HEK293 (cell line): Measurements from ENCODE around the gene CISH.

ENCODE experiments used
- CTCF ChIA-PET: fragments of 350-600 bp; formaldehyde crosslinking; extraction: SDS; loops from one replicate; lab custom pipeline; 2021; ENCODE audit warnings: antibody characterized with exemption; lab: Yijun Ruan, JAX
- POLR2A ChIA-PET: fragments of 300-600 bp; formaldehyde crosslinking; extraction: SDS; loops from one replicate; lab custom pipeline; 2020; ENCODE audit warnings: antibody characterized with exemption, inconsistent platforms; lab: Yijun Ruan, JAX
- H3K27ac ChIP-seq: fragments of 200-500 bp; sonication (Bioruptor generic); 2 replicates; pipeline ENCODE4 v1.5.1; 2014; ENCODE audit warnings: low read depth, low read length, control low read depth, inconsistent platforms; ENCODE audit errors: extremely low read depth
- H3K36me3 ChIP-seq, 2 experiments: fragments of 200-500 bp in 1 of 2; sonication (Bioruptor generic) in 1 of 2; 1 replicate in 1 of 2; 2 replicates in 1 of 2; pipeline ENCODE4 v1.5.1; 2014 to 2017; ENCODE audit warnings: inconsistent platforms in 2 of 2, low read length in 2 of 2; ENCODE audit not compliant: control insufficient read depth in 2 of 2, insufficient read depth in 1 of 2
- H3K4me1 ChIP-seq: fragments of 200-500 bp; sonication (Bioruptor generic); 2 replicates; pipeline ENCODE4 v1.5.1; 2014; ENCODE audit warnings: mild to moderate bottlenecking, low read length, inconsistent platforms; ENCODE audit not compliant: control insufficient read depth, insufficient read depth
- H3K4me3 ChIP-seq: 2 replicates; pipeline ENCODE4 v1.5.1; 2011; ENCODE audit warnings: low read depth, mild to moderate bottlenecking, control low read depth, low read length, moderate library complexity
- H3K9me3 ChIP-seq: fragments of 200-500 bp; sonication (Bioruptor generic); 2 replicates; pipeline ENCODE4 v1.5.1; 2014; ENCODE audit warnings: low read depth, low read length, inconsistent platforms; ENCODE audit not compliant: control insufficient read depth, insufficient read depth
- HOXD13 ChIP-seq: sonication (generic); formaldehyde crosslinking; IDR thresholded peaks from 2 replicates; pipeline ENCODE4 v1.8.0; 2022; ENCODE audit warnings: missing genetic modification reagents, borderline replicate concordance
- KLF1 ChIP-seq: fragments of 450-650 bp; formaldehyde crosslinking; IDR thresholded peaks from 2 replicates; pipeline ENCODE4 v1.5.1; 2016; ENCODE audit warnings: missing biosample characterization, missing genetic modification characterization
- KLF8 ChIP-seq: fragments of 450-650 bp; formaldehyde crosslinking; IDR thresholded peaks from 2 replicates; pipeline ENCODE4 v1.5.1; 2016; ENCODE audit warnings: missing biosample characterization, missing genetic modification characterization
- RBAK ChIP-seq: fragments of 450-650 bp; formaldehyde crosslinking; IDR thresholded peaks from 2 replicates; pipeline ENCODE4 v1.5.1; 2016; ENCODE audit warnings: missing biosample characterization, missing genetic modification characterization
- TCF7L2 ChIP-seq: IDR thresholded peaks from 2 replicates; pipeline ENCODE4 v1.6.1; 2011; ENCODE audit warnings: low read depth, mild to moderate bottlenecking, inconsistent platforms, low read length, moderate library complexity, borderline replicate concordance
- ZBTB21 ChIP-seq: fragments of 450-650 bp; formaldehyde crosslinking; IDR thresholded peaks from 2 replicates; pipeline ENCODE4 v1.5.1; 2017; ENCODE audit warnings: missing biosample characterization, missing genetic modification characterization
- ZBTB44 ChIP-seq: fragments of 450-650 bp; IDR thresholded peaks from 2 replicates; pipeline ENCODE4 v1.5.1; 2018; ENCODE audit warnings: missing biosample characterization, mild to moderate bottlenecking, missing genetic modification characterization
- ZBTB48 ChIP-seq: fragments of 450-650 bp; formaldehyde crosslinking; IDR thresholded peaks from 2 replicates; pipeline ENCODE4 v1.5.1; 2016; ENCODE audit warnings: missing biosample characterization, missing genetic modification characterization
- ZFP37 ChIP-seq: fragments of 450-650 bp; formaldehyde crosslinking; IDR thresholded peaks from 2 replicates; pipeline ENCODE4 v1.5.1; 2016; ENCODE audit warnings: missing biosample characterization, missing genetic modification characterization
- ZFP69B ChIP-seq: fragments of 450-650 bp; formaldehyde crosslinking; IDR thresholded peaks from 2 replicates; pipeline ENCODE4 v1.5.1; 2016; ENCODE audit warnings: missing biosample characterization, missing genetic modification characterization
- ZNF10 ChIP-seq: fragments of 450-650 bp; formaldehyde crosslinking; IDR thresholded peaks from 2 replicates; pipeline ENCODE4 v1.5.1; 2017; ENCODE audit warnings: missing biosample characterization, missing genetic modification characterization
- ZNF146 ChIP-seq: fragments of 450-650 bp; formaldehyde crosslinking; IDR thresholded peaks from 2 replicates; pipeline ENCODE4 v1.5.1; 2016; ENCODE audit warnings: missing biosample characterization, missing genetic modification characterization
- ZNF157 ChIP-seq: fragments of 450-650 bp; formaldehyde crosslinking; IDR thresholded peaks from 2 replicates; pipeline ENCODE4 v1.5.1; 2016; ENCODE audit warnings: missing biosample characterization, missing genetic modification characterization
- ZNF24 ChIP-seq: fragments of 450-650 bp; formaldehyde crosslinking; IDR thresholded peaks from 2 replicates; pipeline ENCODE4 v1.5.1; 2016; ENCODE audit warnings: missing biosample characterization, missing genetic modification characterization
- ZNF248 ChIP-seq: fragments of 450-650 bp; formaldehyde crosslinking; IDR thresholded peaks from 2 replicates; pipeline ENCODE4 v1.5.1; 2017; ENCODE audit warnings: missing biosample characterization, missing genetic modification characterization
- ZNF266 ChIP-seq: fragments of 450-650 bp; formaldehyde crosslinking; IDR thresholded peaks from 2 replicates; pipeline ENCODE4 v1.5.1; 2016; ENCODE audit warnings: missing biosample characterization, missing genetic modification characterization, low read depth
- ZNF48 ChIP-seq: fragments of 450-650 bp; formaldehyde crosslinking; IDR thresholded peaks from 2 replicates; pipeline ENCODE4 v1.5.1; 2016; ENCODE audit warnings: missing biosample characterization, missing genetic modification characterization
- ZNF521 ChIP-seq: fragments of 450-650 bp; formaldehyde crosslinking; IDR thresholded peaks from 2 replicates; pipeline ENCODE4 v1.5.1; 2017; ENCODE audit warnings: missing biosample characterization, mild to moderate bottlenecking, missing genetic modification characterization
- ZNF544 ChIP-seq: fragments of 450-650 bp; formaldehyde crosslinking; IDR thresholded peaks from 2 replicates; pipeline ENCODE4 v1.5.0; 2017; ENCODE audit warnings: missing biosample characterization, missing genetic modification characterization
- ZNF555 ChIP-seq: fragments of 450-650 bp; formaldehyde crosslinking; conservative IDR thresholded peaks from 2 replicates; pipeline ENCODE4 v1.5.1; 2017; ENCODE audit warnings: missing biosample characterization, mild to moderate bottlenecking, missing genetic modification characterization, inconsistent platforms
- ZNF580 ChIP-seq: fragments of 450-650 bp; formaldehyde crosslinking; IDR thresholded peaks from 2 replicates; pipeline ENCODE4 v1.5.1; 2016; ENCODE audit warnings: missing biosample characterization, missing genetic modification characterization
- ZNF621 ChIP-seq: fragments of 450-650 bp; formaldehyde crosslinking; IDR thresholded peaks from 2 replicates; pipeline ENCODE4 v1.5.1; 2017; ENCODE audit warnings: missing biosample characterization, missing genetic modification characterization
- ZNF660 ChIP-seq: fragments of 450-650 bp; IDR thresholded peaks from 2 replicates; pipeline ENCODE4 v1.5.1; 2018; ENCODE audit warnings: missing biosample characterization, mild to moderate bottlenecking, missing genetic modification characterization
- ZNF747 ChIP-seq: fragments of 450-650 bp; formaldehyde crosslinking; IDR thresholded peaks from 2 replicates; pipeline ENCODE4 v1.5.1; 2016; ENCODE audit warnings: missing biosample characterization, missing genetic modification characterization
- ZNF776 ChIP-seq: fragments of 450-650 bp; formaldehyde crosslinking; IDR thresholded peaks from 2 replicates; pipeline ENCODE4 v1.5.0; 2017; ENCODE audit warnings: missing biosample characterization, missing genetic modification characterization, borderline replicate concordance
- ZNF777 ChIP-seq: fragments of 450-650 bp; formaldehyde crosslinking; IDR thresholded peaks from 2 replicates; pipeline ENCODE4 v1.5.1; 2017; ENCODE audit warnings: missing biosample characterization, missing genetic modification characterization, borderline replicate concordance
- ZNF791 ChIP-seq: fragments of 450-650 bp; formaldehyde crosslinking; IDR thresholded peaks from 2 replicates; pipeline ENCODE4 v1.5.1; 2016; ENCODE audit warnings: missing biosample characterization, missing genetic modification characterization
- TF ChIP-seq, protein P1 (sequence below): fragments of 450-650 bp; formaldehyde crosslinking; IDR thresholded peaks from 2 replicates; pipeline ENCODE4 v1.5.1; 2016; ENCODE audit warnings: missing biosample characterization, missing genetic modification characterization
- TF ChIP-seq, protein P2 (sequence below): fragments of 450-650 bp; formaldehyde crosslinking; IDR thresholded peaks from 2 replicates; pipeline ENCODE4 v1.5.1; 2017; ENCODE audit warnings: missing biosample characterization, missing genetic modification characterization

CISH gene

DNA sequence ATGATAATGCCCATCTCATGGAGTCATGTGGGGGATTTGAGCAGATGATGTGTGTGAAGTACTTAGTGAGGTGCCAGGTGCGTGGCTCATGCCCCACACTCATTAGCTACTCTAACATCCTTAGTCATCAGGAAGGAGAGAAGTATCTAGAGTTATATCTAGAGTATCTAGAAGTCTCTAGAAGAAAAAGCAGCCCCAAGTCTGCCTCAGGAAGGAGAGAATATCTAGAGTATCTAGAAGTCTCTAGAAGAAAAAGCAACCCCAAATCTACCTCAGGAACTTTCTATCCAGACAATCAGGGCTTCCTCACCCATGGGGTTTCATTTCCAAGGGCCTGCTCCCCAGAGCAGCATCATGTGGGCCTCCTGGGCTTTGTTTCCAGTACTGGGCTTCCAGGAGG is 38.4 kb upstream of the CISH start:
- no peak for TF ChIP-seq ZNF580
- H3K27ac ChIP-seq: no peak overlapping the region
- ChIA-PET POLR2A (interaction anchor here (0.9 kb wide), 1 partner anchor 34 kb away, joined by 3 read pairs; no protein-coding TSS in a partner anchor), CTCF (interaction anchor here (1.0 to 1.7 kb wide), 2 partner anchors 22 to 32 kb away, joined by 4 to 5 read pairs; no protein-coding TSS in a partner anchor)
- H3K4me1 ChIP-seq: no peaks in the 10 kb centered on the region
- no peak overlapping the region for H3K4me3 ChIP-seq
- H3K36me3 ChIP-seq: peaks cover 0 to 35% of the 10 kb centered on the region in 2 experiments; a peak in 1 of 3 replicates
- no peaks in the 10 kb centered on the region for H3K9me3 ChIP-seq

DNA sequence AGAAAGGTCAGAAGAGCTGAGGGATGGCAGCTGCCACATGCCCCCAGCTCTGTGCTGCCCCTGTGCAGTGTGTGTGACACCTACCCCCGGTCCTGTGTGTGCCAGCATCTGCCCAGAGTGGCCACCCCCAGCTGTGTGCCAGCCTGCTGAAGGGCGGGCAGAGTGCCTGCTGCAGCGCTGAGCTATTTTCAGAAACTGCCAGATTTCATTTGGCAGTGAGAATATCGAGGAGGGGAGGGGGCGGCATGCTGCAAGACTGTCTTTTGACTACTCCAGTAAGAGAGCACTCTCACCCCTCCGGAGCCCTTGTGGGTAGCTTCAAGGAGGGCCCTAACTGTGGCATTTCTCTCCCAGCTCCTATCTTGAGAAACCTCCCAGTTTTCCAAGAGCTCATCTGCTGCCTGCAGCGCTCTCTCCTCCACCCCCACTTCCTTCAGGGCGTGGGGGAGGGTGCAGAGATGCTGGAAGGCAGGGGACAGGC is 37.9 kb upstream of the CISH start:
- Histone ChIP-seq H3K27ac (no peak overlapping the region), H3K36me3 (peaks cover 0 to 41% of the 10 kb centered on the region in 2 experiments; a peak in 1 of 3 replicates), H3K4me3 (no peak overlapping the region), H3K9me3 (no peaks in the 10 kb centered on the region), H3K4me1 (no peaks in the 10 kb centered on the region)
- ChIA-PET CTCF (interaction anchor here (1.0 to 1.7 kb wide), 3 partner anchors 22 to 33 kb away, joined by 4 to 5 read pairs (median 4); partner anchors contain the start of gene MAPKAPK3), POLR2A (interaction anchor here (0.9 kb wide), 1 partner anchor 34 kb away, joined by 3 read pairs; no protein-coding TSS in a partner anchor)
- TF ChIP-seq ZNF747 (tag by site-specific recombination) (no peak), ZNF621 (no peak), ZNF555 (tag by site-specific recombination) (no peak), ZFP37 (no peak), ZNF157 (tag by site-specific recombination) (no peak), RBAK (no peak), ZNF248 (tag by site-specific recombination) (no peak), ZNF266 (tag by site-specific recombination) (no peak), ZNF791 (tag by site-specific recombination) (no peak), ZNF146 (tag by site-specific recombination) (no peak), ZNF544 (tag by site-specific recombination) (no peak), ZBTB48 (tag by site-specific recombination) (no peak), TCF7L2 (no peak), ZNF24 (tag by site-specific recombination) (no peak), ZNF521 (tag by site-specific recombination) (no peak), ZBTB21 (no peak)

DNA sequence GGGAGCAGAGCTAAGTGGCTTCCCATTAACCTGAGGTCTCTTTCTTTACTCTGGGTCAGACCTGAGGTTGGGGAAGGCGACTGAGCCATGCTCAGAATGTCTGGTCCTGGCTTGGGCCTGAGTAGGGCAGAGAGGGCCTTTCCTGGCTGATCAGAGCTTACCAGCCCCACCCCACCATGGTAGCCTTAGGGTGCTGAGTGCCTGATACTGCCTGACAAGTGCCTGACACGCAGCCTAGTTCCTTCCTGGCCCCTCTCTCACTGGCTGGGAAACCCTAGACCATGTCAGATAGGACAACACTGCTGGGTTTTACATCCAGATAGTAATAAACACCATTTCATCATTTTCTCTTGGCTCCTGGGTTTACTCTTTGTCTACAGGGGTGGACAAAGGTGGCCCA is 37.4 kb upstream of the CISH start:
- H3K27ac ChIP-seq: no peak overlapping the region
- CTCF ChIA-PET: interaction anchor here (1.5 kb wide), 1 partner anchor 33 kb away, joined by 4 read pairs; the partner anchor contains the start of gene MAPKAPK3
- no peaks in the 10 kb centered on the region for H3K4me1 ChIP-seq
- H3K9me3 ChIP-seq: no peaks in the 10 kb centered on the region
- POLR2A ChIA-PET: no interaction called here
- peaks cover 0 to 45% of the 10 kb centered on the region in 2 experiments; a peak in 1 of 3 replicates for H3K36me3 ChIP-seq
- H3K4me3 ChIP-seq: no peak overlapping the region
- TF ChIP-seq ZNF544 (tag by site-specific recombination) (no peak), ZNF555 (tag by site-specific recombination) (no peak), ZNF621 (no peak), KLF8 (tag by site-specific recombination) (no peak), ZFP69B (tag by site-specific recombination) (no peak), KLF1 (tag by site-specific recombination) (no peak), ZNF660 (no peak), ZNF48 (tag by site-specific recombination) (no peak), ZBTB44 (tag by site-specific recombination) (no peak), ZNF777 (tag by site-specific recombination) (no peak), ZNF10 (tag by site-specific recombination) (no peak), ZNF776 (tag by site-specific recombination) (no peak), HOXD13 (CRISPR knock-in tag) (no peak)
- TF ChIP-seq, protein P1, sequence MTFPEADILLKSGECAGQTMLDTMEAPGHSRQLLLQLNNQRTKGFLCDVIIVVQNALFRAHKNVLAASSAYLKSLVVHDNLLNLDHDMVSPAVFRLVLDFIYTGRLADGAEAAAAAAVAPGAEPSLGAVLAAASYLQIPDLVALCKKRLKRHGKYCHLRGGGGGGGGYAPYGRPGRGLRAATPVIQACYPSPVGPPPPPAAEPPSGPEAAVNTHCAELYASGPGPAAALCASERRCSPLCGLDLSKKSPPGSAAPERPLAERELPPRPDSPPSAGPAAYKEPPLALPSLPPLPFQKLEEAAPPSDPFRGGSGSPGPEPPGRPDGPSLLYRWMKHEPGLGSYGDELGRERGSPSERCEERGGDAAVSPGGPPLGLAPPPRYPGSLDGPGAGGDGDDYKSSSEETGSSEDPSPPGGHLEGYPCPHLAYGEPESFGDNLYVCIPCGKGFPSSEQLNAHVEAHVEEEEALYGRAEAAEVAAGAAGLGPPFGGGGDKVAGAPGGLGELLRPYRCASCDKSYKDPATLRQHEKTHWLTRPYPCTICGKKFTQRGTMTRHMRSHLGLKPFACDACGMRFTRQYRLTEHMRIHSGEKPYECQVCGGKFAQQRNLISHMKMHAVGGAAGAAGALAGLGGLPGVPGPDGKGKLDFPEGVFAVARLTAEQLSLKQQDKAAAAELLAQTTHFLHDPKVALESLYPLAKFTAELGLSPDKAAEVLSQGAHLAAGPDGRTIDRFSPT (tag by site-specific recombination): no peak
- TF ChIP-seq, protein P2, sequence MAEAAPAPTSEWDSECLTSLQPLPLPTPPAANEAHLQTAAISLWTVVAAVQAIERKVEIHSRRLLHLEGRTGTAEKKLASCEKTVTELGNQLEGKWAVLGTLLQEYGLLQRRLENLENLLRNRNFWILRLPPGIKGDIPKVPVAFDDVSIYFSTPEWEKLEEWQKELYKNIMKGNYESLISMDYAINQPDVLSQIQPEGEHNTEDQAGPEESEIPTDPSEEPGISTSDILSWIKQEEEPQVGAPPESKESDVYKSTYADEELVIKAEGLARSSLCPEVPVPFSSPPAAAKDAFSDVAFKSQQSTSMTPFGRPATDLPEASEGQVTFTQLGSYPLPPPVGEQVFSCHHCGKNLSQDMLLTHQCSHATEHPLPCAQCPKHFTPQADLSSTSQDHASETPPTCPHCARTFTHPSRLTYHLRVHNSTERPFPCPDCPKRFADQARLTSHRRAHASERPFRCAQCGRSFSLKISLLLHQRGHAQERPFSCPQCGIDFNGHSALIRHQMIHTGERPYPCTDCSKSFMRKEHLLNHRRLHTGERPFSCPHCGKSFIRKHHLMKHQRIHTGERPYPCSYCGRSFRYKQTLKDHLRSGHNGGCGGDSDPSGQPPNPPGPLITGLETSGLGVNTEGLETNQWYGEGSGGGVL (tag by site-specific recombination): no peak
